IMR-90 (cell line): ENCODE measurements around the gene ADM. TPM values are rescaled to one million over a fixed set of nuclear protein-coding genes. Genes with fewer than 3 reads are reported as not detected.

Source experiments
- ATAC-seq: fragments of 200-7000 bp; cut with Tn5 transposase; 2 replicates; pipeline ENCODE4 v1.9.1; 2020; ENCODE audit warnings: low read depth, mild to moderate bottlenecking, moderate library complexity
- BruUV-seq: library from RNA; stranded (reverse); fragments of 400-500 nt; replicated peaks from 2 replicates; lab custom pipeline; 2021; lab: Mats Ljungman, UMichigan
- CTCF ChIA-PET: fragments of 300-600 bp; formaldehyde crosslinking; extraction: SDS; loops from one replicate; lab custom pipeline; 2021; ENCODE audit warnings: antibody characterized with exemption; lab: Yijun Ruan, JAX
- POLR2A ChIA-PET: fragments of 300-600 bp; sonication (Branson Sonifier 250); formaldehyde crosslinking; loops from one replicate; lab custom pipeline; 2022; ENCODE audit warnings: antibody characterized with exemption; ENCODE audit not compliant: unreplicated experiment; lab: Charles Lee
- DNase-seq: peaks from one replicate; pipeline ENCODE4 v3.0.0; 2013
- H2AFZ ChIP-seq: replicated peaks from 2 replicates; pipeline ENCODE3; 2013; ENCODE audit warnings: low read length, mild to moderate bottlenecking; ENCODE audit not compliant: poor library complexity
- H2AK5ac ChIP-seq: 2 replicates; pipeline ENCODE4 v1.6.1; 2013; ENCODE audit warnings: low read depth, low read length, inconsistent platforms
- H2AK9ac ChIP-seq: replicated peaks from 2 replicates; pipeline ENCODE3; 2013; ENCODE audit warnings: mild to moderate bottlenecking, low read depth, low read length, moderate library complexity; ENCODE audit not compliant: poor library complexity
- H2BK120ac ChIP-seq: 2 replicates; pipeline ENCODE4 v1.6.1; 2013; ENCODE audit warnings: low read depth, low read length, inconsistent platforms
- H2BK15ac ChIP-seq: 3 replicates; pipeline ENCODE4 v1.6.1; 2013; ENCODE audit warnings: low read depth, low read length, inconsistent platforms
- H2BK20ac ChIP-seq: 2 replicates; pipeline ENCODE4 v1.6.1; 2013; ENCODE audit warnings: low read depth, mild to moderate bottlenecking, inconsistent platforms, low read length, moderate library complexity
- H2BK5ac ChIP-seq: 2 replicates; pipeline ENCODE4 v1.6.1; 2013; ENCODE audit warnings: mild to moderate bottlenecking, low read depth, low read length, inconsistent platforms; ENCODE audit not compliant: poor library complexity, severe bottlenecking
- H3K14ac ChIP-seq: replicated peaks from 2 replicates; pipeline ENCODE4 v1.6.1; 2013; ENCODE audit warnings: low read depth, low read length, inconsistent platforms
- H3K18ac ChIP-seq: 2 replicates; pipeline ENCODE4 v1.6.1; 2013; ENCODE audit warnings: low read depth, low read length, control low read depth
- H3K23ac ChIP-seq: 2 replicates; pipeline ENCODE4 v1.6.1; 2013; ENCODE audit warnings: low read depth, low read length, inconsistent platforms
- H3K27ac ChIP-seq: 2 replicates; pipeline ENCODE4 v1.5.1; 2013; ENCODE audit warnings: mild to moderate bottlenecking, control low read depth, low read length; ENCODE audit not compliant: insufficient read depth
- H3K27me3 ChIP-seq: 2 replicates; pipeline ENCODE4 v1.6.1; 2013; ENCODE audit warnings: low read length; ENCODE audit not compliant: control insufficient read depth, insufficient read depth
- H3K36me3 ChIP-seq: 2 replicates; pipeline ENCODE4 v1.6.1; 2013; ENCODE audit warnings: low read length, mixed read lengths; ENCODE audit not compliant: control insufficient read depth, insufficient read depth
- H3K4ac ChIP-seq: 2 replicates; pipeline ENCODE4 v1.6.1; 2013; ENCODE audit warnings: low read depth, low read length, inconsistent platforms
- H3K4me1 ChIP-seq: 2 replicates; pipeline ENCODE4 v1.6.1; 2013; ENCODE audit warnings: low read length, mixed read lengths; ENCODE audit not compliant: control insufficient read depth, insufficient read depth
- H3K4me2 ChIP-seq: 2 replicates; pipeline ENCODE4 v1.6.1; 2013; ENCODE audit warnings: low read depth, mild to moderate bottlenecking, control low read depth, low read length, moderate library complexity
- H3K4me3 ChIP-seq: 2 replicates; pipeline ENCODE4 v1.5.1; 2013; ENCODE audit warnings: low read depth, mild to moderate bottlenecking, control low read depth, low read length, moderate library complexity; ENCODE audit not compliant: insufficient read depth
- H3K56ac ChIP-seq: 2 replicates; pipeline ENCODE4 v1.6.1; 2013; ENCODE audit warnings: low read length, inconsistent platforms; ENCODE audit not compliant: insufficient read depth; ENCODE audit errors: extremely low read depth
- H3K79me1 ChIP-seq, 2 experiments: 2 replicates each; pipeline ENCODE4 v1.6.1; 2013; ENCODE audit warnings: low read length in 2 of 2, inconsistent platforms in 1 of 2, low read depth in 1 of 2
- H3K9ac ChIP-seq: 2 replicates; pipeline ENCODE4 v1.6.1; 2013; ENCODE audit warnings: low read depth, low read length, control low read depth
- H3K9me1 ChIP-seq: 2 replicates; pipeline ENCODE4 v1.6.1; 2013; ENCODE audit warnings: low read length, inconsistent platforms; ENCODE audit not compliant: insufficient read depth
- H3K9me3 ChIP-seq: 2 replicates; pipeline ENCODE4 v1.6.1; 2013; ENCODE audit warnings: low read length; ENCODE audit not compliant: control insufficient read depth, insufficient read depth
- H4K20me1 ChIP-seq: 2 replicates; pipeline ENCODE4 v1.6.1; 2013; ENCODE audit warnings: low read length, inconsistent platforms; ENCODE audit not compliant: insufficient read depth
- H4K5ac ChIP-seq: 2 replicates; pipeline ENCODE4 v1.6.1; 2013; ENCODE audit warnings: mild to moderate bottlenecking, low read depth, low read length, control low read depth
- H4K8ac ChIP-seq, 2 experiments: 2 replicates each; pipeline ENCODE4 v1.6.1; 2013; ENCODE audit warnings: low read depth in 2 of 2, low read length in 2 of 2, control low read depth in 1 of 2, inconsistent platforms in 1 of 2
- H4K91ac ChIP-seq: 2 replicates; pipeline ENCODE4 v1.6.1; 2013; ENCODE audit warnings: low read depth, low read length, inconsistent platforms; ENCODE audit not compliant: insufficient read depth
- BHLHE40 ChIP-seq: fragments of 150-350 bp; IDR thresholded peaks from 2 replicates; pipeline ENCODE4 v1.6.1; 2016; ENCODE audit warnings: mild to moderate bottlenecking, low read depth, low read length
- CHD1 ChIP-seq: IDR thresholded peaks from 2 replicates; pipeline ENCODE4 v1.6.1; 2012; ENCODE audit warnings: low read depth, low read length, improper control_type of control experiment
- MAFK ChIP-seq: IDR thresholded peaks from 2 replicates; pipeline ENCODE4 v1.6.1; 2012; ENCODE audit warnings: low read depth, low read length, improper control_type of control experiment
- MAZ ChIP-seq: IDR thresholded peaks from 2 replicates; pipeline ENCODE4 v1.6.1; 2012; ENCODE audit warnings: low read depth, mild to moderate bottlenecking, low read length, improper control_type of control experiment, moderate library complexity, borderline replicate concordance
- MXI1 ChIP-seq: IDR thresholded peaks from 2 replicates; pipeline ENCODE4 v1.6.1; 2012; ENCODE audit warnings: low read depth, mild to moderate bottlenecking, low read length, moderate library complexity, borderline replicate concordance
- NFE2L2 ChIP-seq: fragments of 150-350 bp; IDR thresholded peaks from 2 replicates; pipeline ENCODE4 v1.6.1; 2016; ENCODE audit warnings: low read depth, mild to moderate bottlenecking, low read length
- RAD21 ChIP-seq: IDR thresholded peaks from 2 replicates; pipeline ENCODE4 v1.6.1; 2012; ENCODE audit warnings: low read length, improper control_type of control experiment
- RFX5 ChIP-seq: IDR thresholded peaks from 2 replicates; pipeline ENCODE4 v1.8.0; 2012; ENCODE audit warnings: low read depth, mild to moderate bottlenecking, low read length, moderate library complexity
- USF2 ChIP-seq: fragments of 150-350 bp; IDR thresholded peaks from 2 replicates; pipeline ENCODE4 v1.6.1; 2017; ENCODE audit warnings: mild to moderate bottlenecking, antibody characterized with exemption, low read length, low read depth
- WGBS, 2 experiments: methylation state at CpG; one replicate each; pipeline versions ENCODE4 v1.1.5 to v1.1.7; 2013; ENCODE audit warnings: missing lambda C conversion rate in 2 of 2; ENCODE audit not compliant: insufficient read length in 1 of 2; ENCODE audit errors: extremely low coverage in 2 of 2; 5-methylcytosine and 5-hydroxymethylcytosine counted together
- dilution Hi-C: fragments of 300-500 bp; cut with HindIII; formaldehyde crosslinking; loops from one replicate; pipeline ENCODE4 v1.14.3; 2018; ENCODE audit warnings: low sequenced_read_pairs; ENCODE audit not compliant: unreplicated experiment
- in situ Hi-C: fragments of 300-500 bp; cut with MboI; formaldehyde crosslinking; loops from 3 replicates; pipeline ENCODE4 v1.14.3; 2019; ENCODE audit warnings: low sequenced_read_pairs, inconsistent platforms, mixed read lengths
- intact Hi-C: fragments of 100-400 bp; cut with micrococcal nuclease; formaldehyde crosslinking; loops from 2 replicates; pipeline ENCODE4 v1.10.0; 2022
- polyA plus RNA-seq, 3 experiments: library from polyadenylated mRNA; depleted of rRNA; stranded (reverse); fragments of >200 nt; gene quantifications; 2 replicates each; pipeline ENCODE4 v1.2.3, GENCODE V29; 2012; ENCODE audit warnings: low replicate concordance in 1 of 3
- total RNA-seq: library from RNA; depleted of rRNA; stranded (reverse); fragments of >200 nt; gene quantifications from 2 replicates; pipeline ENCODE4 v1.2.3, GENCODE V29; 2012

Gene ADM
- total and polyA plus RNA-seq, 2 of the 4 experiments (the other 2 are of a cell fraction), result 357 to 559 TPM

- in situ Hi-C loops, result no loop called here
- WGBS, 2 experiments, result no CpG with 5 or more reads among the region's 3 CpGs
Measured at GRCh38 chr11:10287140-10287539, 17.7 kb upstream of the ADM start.

More at GRCh38 chr11:10287140-10287539, 17.7 kb upstream of the ADM start:
- no peak overlapping the region for H3K23ac ChIP-seq
- H2BK20ac ChIP-seq, result no peak overlapping the region
- peaks cover 13% of the 10 kb centered on the region for H3K4me1 ChIP-seq
- H3K14ac ChIP-seq, result no peak overlapping the region
- intact Hi-C loops (no loop called here), dilution Hi-C loops (no loop called here)
- H4K5ac ChIP-seq, result no peak overlapping the region
- no peak overlapping the region for H3K4me3 ChIP-seq
- H3K9me1 ChIP-seq, result peaks cover 13% of the 10 kb centered on the region
- no peak overlapping the region for H2AK9ac ChIP-seq
- no peak overlapping the region for H3K56ac ChIP-seq
- 0 out of 2 replicates have a peak overlapping the region, but pooled peaks have one; percentile 3 for H4K91ac ChIP-seq
- peaks cover 10% of the 10 kb centered on the region for H3K36me3 ChIP-seq
- TF ChIP-seq BHLHE40 (no peak), USF2 (no peak), MXI1 (no peak), MAFK (no peak), CHD1 (no peak), RFX5 (no peak), RAD21 (no peak), NFE2L2 (no peak), MAZ (no peak)
- DNase-seq (peak; percentile 26), ATAC-seq (no peak)
- no peak overlapping the region for H2AFZ ChIP-seq
- no peaks in the 10 kb centered on the region for H3K9me3 ChIP-seq
- H4K20me1 ChIP-seq, result peaks cover 34% of the 10 kb centered on the region
- H3K9ac ChIP-seq, result no peak overlapping the region
- peaks cover 35 to 87% of the 10 kb centered on the region in 2 experiments for H3K79me1 ChIP-seq
- H3K27me3 ChIP-seq, result no peaks in the 10 kb centered on the region
- BruUV-seq, result no TSS peak
- H3K18ac ChIP-seq, result no peak overlapping the region
- no peak overlapping the region for H2BK120ac ChIP-seq
- CTCF ChIA-PET, result interaction anchor here (0.6 to 1.1 kb wide), 4 partner anchors 14 to 412 kb away, joined by 3 to 5 read pairs (median 4); no protein-coding TSS in a partner anchor
- H3K4me2 ChIP-seq, result no peak overlapping the region
- no peak overlapping the region for H3K27ac ChIP-seq
- no peak overlapping the region for H2BK15ac ChIP-seq
- H2AK5ac ChIP-seq, result no peak overlapping the region
- H4K8ac ChIP-seq, result no peak overlapping the region
- H3K4ac ChIP-seq, result no peak overlapping the region
- POLR2A ChIA-PET, result no interaction called here
- no peak overlapping the region for H2BK5ac ChIP-seq
